ENCODE results near the gene C17orf78.
"Not testable (repeated sequence)": the region's sequence is repeated elsewhere in the genome, so short reads cannot be mapped to it uniquely, and the experiment has no call there.

C17orf78 gene

DNA sequence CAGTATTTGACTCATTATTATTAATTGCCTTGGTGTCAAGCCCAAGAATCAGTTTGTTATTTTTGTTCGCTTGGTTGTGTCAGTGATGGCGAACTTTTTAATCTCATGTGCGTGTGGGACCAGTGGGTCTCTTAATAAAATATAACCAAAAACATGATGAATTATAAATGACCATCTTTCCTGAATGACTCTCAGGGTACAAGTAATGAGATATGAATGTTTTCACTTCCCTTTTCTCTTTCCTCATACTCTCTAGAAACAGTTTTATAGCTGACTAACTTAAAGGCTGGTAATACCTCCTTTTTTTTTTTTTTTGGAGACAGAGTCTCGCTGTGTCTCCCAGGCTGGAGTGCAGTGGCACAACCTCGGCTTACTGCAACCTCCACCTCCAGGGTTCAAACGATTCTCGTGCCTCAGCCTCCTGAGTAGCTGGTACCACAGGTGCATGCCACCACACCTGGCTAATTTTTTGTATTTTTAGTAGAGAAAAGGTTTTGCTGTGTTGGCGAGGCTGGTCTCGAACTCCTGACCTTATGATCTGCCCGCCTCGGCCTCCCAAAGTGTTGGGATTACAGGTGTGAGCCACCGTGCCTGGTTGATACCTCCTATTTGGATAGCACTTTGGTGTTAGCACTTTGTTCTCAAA lies 65.7 kb downstream of the C17orf78 start:
- not testable (repeated sequence) for DNase-seq
